Neural crest cell (in vitro differentiated cells): ENCODE data around the gene DQX1. TPM values are rescaled to one million over a fixed set of nuclear protein-coding genes. Genes with fewer than 3 reads are reported as not detected.

Experiments used
- DNase-seq: peaks from one replicate; pipeline ENCODE4 v3.0.0; 2021; ENCODE audit warnings: low read depth, mixed read lengths, low spot score
- H3K27ac Mint-ChIP-seq: one replicate; pipeline ENCODE4 v1.8.0; 2021; ENCODE audit warnings: mild to moderate bottlenecking, mixed read lengths; ENCODE audit not compliant: unreplicated experiment
- H3K27me3 Mint-ChIP-seq: 2 replicates; pipeline ENCODE4 v1.8.0; 2021; ENCODE audit warnings: low read depth, mild to moderate bottlenecking, mixed read lengths
- H3K36me3 Mint-ChIP-seq: 2 replicates; pipeline ENCODE4 v1.8.0; 2021; ENCODE audit warnings: low read depth, mild to moderate bottlenecking, mixed read lengths
- H3K4me1 Mint-ChIP-seq: 2 replicates; pipeline ENCODE4 v1.8.0; 2021; ENCODE audit warnings: mixed read lengths
- H3K4me3 Mint-ChIP-seq: one replicate; pipeline ENCODE4 v1.8.0; 2021; ENCODE audit warnings: mild to moderate bottlenecking, mixed read lengths
- H3K9me3 Mint-ChIP-seq: 2 replicates; pipeline ENCODE4 v1.8.0; 2021; ENCODE audit warnings: mixed read lengths
- CTCF ChIP-seq: fragments of 200-600 bp; sonication (generic); conservative IDR thresholded peaks from 2 replicates; pipeline ENCODE4 v1.5.0; 2021; ENCODE audit warnings: antibody characterized with exemption, mild to moderate bottlenecking
- total RNA-seq: library from RNA; stranded (reverse); gene quantifications from 2 replicates; pipeline ENCODE4 v1.2.1, GENCODE V29; 2021

The DQX1 gene
- total RNA-seq, 1 donor from 2014 or later, result 0.49 TPM

GRCh38 chr2:74534411-74534810 lies 8.4 kb upstream of the DQX1 start:
- H3K9me3 Mint-ChIP-seq, result no peaks in the 10 kb centered on the region
- H3K27ac Mint-ChIP-seq, result no peak overlapping the region
- H3K4me3 Mint-ChIP-seq, result no peak overlapping the region
- DNase-seq, result no peak
- peaks cover 25% of the 10 kb centered on the region for H3K4me1 Mint-ChIP-seq
- H3K27me3 Mint-ChIP-seq, result no peaks in the 10 kb centered on the region
- TF ChIP-seq CTCF, result no peak
- peaks cover 3% of the 10 kb centered on the region for H3K36me3 Mint-ChIP-seq

GRCh38 chr2:74533464-74533863 lies 7.4 kb upstream of the DQX1 start:
- Mint-ChIP-seq H3K36me3 (peaks cover 3% of the 10 kb centered on the region), H3K9me3 (no peaks in the 10 kb centered on the region), H3K4me3 (peak overlapping the region; percentile 70), H3K4me1 (peaks cover 32% of the 10 kb centered on the region), H3K27me3 (no peaks in the 10 kb centered on the region), H3K27ac (peak overlapping the region; percentile 57)
- no peak for TF ChIP-seq CTCF
- no peak for DNase-seq

- no peak for DNase-seq
- Mint-ChIP-seq H3K4me1 (peaks cover 39% of the 10 kb centered on the region), H3K27ac (no peak overlapping the region), H3K9me3 (no peaks in the 10 kb centered on the region), H3K36me3 (peaks cover 5% of the 10 kb centered on the region), H3K4me3 (peak overlapping the region; percentile 98), H3K27me3 (no peaks in the 10 kb centered on the region)
- TF ChIP-seq CTCF, result no peak
Measured at GRCh38 chr2:74532222-74532621, 6.2 kb upstream of the DQX1 start.

GRCh38 chr2:74531666-74532065 lies 5.6 kb upstream of the DQX1 start:
- no peak for DNase-seq
- peaks cover 2% of the 10 kb centered on the region for H3K27me3 Mint-ChIP-seq
- peaks cover 39% of the 10 kb centered on the region for H3K4me1 Mint-ChIP-seq
- peak overlapping the region; percentile 98 for H3K4me3 Mint-ChIP-seq
- TF ChIP-seq CTCF, result no peak
- H3K27ac Mint-ChIP-seq, result no peak overlapping the region
- H3K9me3 Mint-ChIP-seq, result no peaks in the 10 kb centered on the region
- H3K36me3 Mint-ChIP-seq, result peaks cover 10% of the 10 kb centered on the region

GRCh38 chr2:74530239-74531187 lies 4.5 kb upstream of the DQX1 start:
- peak; percentile 27 for DNase-seq

More at GRCh38 chr2:74530239-74531187, 4.5 kb upstream of the DQX1 start:
- Mint-ChIP-seq H3K4me3 (peak overlapping the region; percentile 98), H3K4me1 (peaks cover 39% of the 10 kb centered on the region), H3K27ac (peak overlapping the region; percentile 91), H3K27me3 (peaks cover 3% of the 10 kb centered on the region), H3K9me3 (peaks cover 2% of the 10 kb centered on the region), H3K36me3 (peaks cover 17% of the 10 kb centered on the region)
- no peak for TF ChIP-seq CTCF
